22Rv1 (cell line): ENCODE results near the gene ERGIC2.

ENCODE experiments used
- CTCF ChIP-seq: fragments of 450-650 bp; IDR thresholded peaks from 2 replicates; pipeline ENCODE4 v1.5.1; 2017; ENCODE audit warnings: mild to moderate bottlenecking
- ZFX ChIP-seq: fragments of 450-650 bp; IDR thresholded peaks from 2 replicates; pipeline ENCODE4 v1.6.1; 2017; ENCODE audit warnings: antibody characterized with exemption, borderline replicate concordance

DNA sequence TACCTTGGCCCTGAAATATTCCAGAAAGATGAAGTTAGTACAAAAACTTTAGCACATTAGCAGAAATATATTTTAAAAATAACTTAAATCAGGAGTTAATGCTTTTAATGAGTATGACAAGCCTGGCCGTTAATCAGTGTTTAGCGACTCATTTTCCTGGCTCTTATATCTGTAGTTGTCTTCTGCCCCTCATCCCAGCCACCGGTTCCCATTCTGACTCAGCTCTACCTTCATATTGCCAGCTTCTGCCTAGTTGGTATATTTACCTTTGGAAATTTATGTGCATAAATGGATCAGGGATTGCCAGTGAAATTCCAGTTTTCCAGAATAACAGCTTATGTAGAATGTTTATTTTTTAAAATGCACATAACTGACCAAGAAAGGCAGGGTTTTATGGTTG is 79.9 kb downstream of the ERGIC2 start:
- TF ChIP-seq CTCF (no peak), ZFX (no peak)
